Endometrium (tissue), 2 donors: ENCODE measurements around the gene DNAJB6.

Experiments
- FAIRE-seq: peaks from 2 replicates; lab custom pipeline; 2012; peaks lifted over from hg19 to GRCh38; lab: Jason Lieb, UNC
- donor health status: control.
- donor health status: control.

The DNAJB6 gene

GRCh38 chr7:157336383-157337315 lies at the start of gene DNAJB6:
DNAJB6 (plus strand) TSS chr7:157337004; CDS start chr7:157358573, 21,569 bp downstream.
- peak; percentile 51 for FAIRE-seq

GRCh38 chr7:157291404-157292080 lies 45.3 kb upstream of the DNAJB6 start:
- FAIRE-seq = no peak

GRCh38 chr7:157292258-157292657 lies 44.5 kb upstream of the DNAJB6 start:
- no peak for FAIRE-seq

- no peak for FAIRE-seq
These were observed 43.9 kb upstream of the DNAJB6 start for GRCh38 chr7:157292770-157293412.

- no peak for FAIRE-seq
These were observed 43.4 kb upstream of the DNAJB6 start for GRCh38 chr7:157293413-157293788.

- FAIRE-seq = no peak
These were observed 42.0 kb upstream of the DNAJB6 start for GRCh38 chr7:157294773-157295172.

- no peak for FAIRE-seq
These were observed 41.5 kb upstream of the DNAJB6 start for GRCh38 chr7:157295338-157295737.

GRCh38 chr7:157297185-157297584 lies 39.6 kb upstream of the DNAJB6 start:
- no peak for FAIRE-seq

- no peak for FAIRE-seq
These were observed 37.5 kb upstream of the DNAJB6 start for GRCh38 chr7:157299317-157299612.

- no peak for FAIRE-seq
These were observed 37.0 kb upstream of the DNAJB6 start for GRCh38 chr7:157299613-157300368.

GRCh38 chr7:157300369-157300825 lies 36.4 kb upstream of the DNAJB6 start:
- no peak for FAIRE-seq

- FAIRE-seq = no peak
These were observed 35.1 kb upstream of the DNAJB6 start for GRCh38 chr7:157301610-157302120.

- no peak for FAIRE-seq
These were observed 29.7 kb upstream of the DNAJB6 start for GRCh38 chr7:157306846-157307838.

- no peak for FAIRE-seq
These were observed 26.7 kb upstream of the DNAJB6 start for GRCh38 chr7:157309988-157310668.

- no peak for FAIRE-seq
These were observed 26.1 kb upstream of the DNAJB6 start for GRCh38 chr7:157310676-157311185.

- no peak for FAIRE-seq
These were observed 23.9 kb upstream of the DNAJB6 start for GRCh38 chr7:157312941-157313340.

GRCh38 chr7:157313645-157314044 lies 23.2 kb upstream of the DNAJB6 start:
- no peak for FAIRE-seq

- FAIRE-seq = no peak
These were observed 18.6 kb upstream of the DNAJB6 start for GRCh38 chr7:157318015-157318706.

GRCh38 chr7:157320608-157320980 lies 16.2 kb upstream of the DNAJB6 start:
- no peak for FAIRE-seq
